Sigmoid colon (tissue), 7 donors: ENCODE data around the gene EML4. TPM values are rescaled to one million over a fixed set of nuclear protein-coding genes. Genes with fewer than 3 reads are reported as not detected.

Experiments used
- DNase-seq: peaks from one replicate; pipeline ENCODE4 v3.0.0-alpha.2; 2019
- H3K27ac ChIP-seq, 4 donors: fragments of 200-600 bp; sonication (generic); one replicate each; pipeline ENCODE4 v1.5.1; 2016 to 2019; ENCODE audit warnings: mild to moderate bottlenecking in 1 of 4
- H3K27me3 ChIP-seq, 3 donors: fragments of 200-600 bp; sonication (generic); one replicate each; pipeline ENCODE4 v1.5.1; 2019; ENCODE audit warnings: mild to moderate bottlenecking in 1 of 3
- H3K36me3 ChIP-seq, 4 donors: fragments of 200-600 bp; sonication (generic); one replicate each; pipeline ENCODE4 v1.5.1; 2016 to 2019
- H3K4me1 ChIP-seq, 4 donors: fragments of 200-600 bp; sonication (generic); one replicate each; pipeline ENCODE4 v1.5.1; 2017 to 2019
- H3K4me3 ChIP-seq, 4 donors: fragments of 200-600 bp; sonication (generic); one replicate each; pipeline ENCODE4 v1.5.1; 2017 to 2019; ENCODE audit warnings: mild to moderate bottlenecking in 2 of 4, moderate library complexity in 1 of 4
- H3K9me3 ChIP-seq, 4 donors: fragments of 200-600 bp in 3 of 4; sonication (generic) in 3 of 4; one replicate each; pipeline versions ENCODE4 v1.5.1 to v1.6.1; 2013 to 2019
- EP300 ChIP-seq, 4 donors: sonication (generic); formaldehyde crosslinking; IDR thresholded peaks; one replicate each; pipeline ENCODE4 v1.6.1; 2017; ENCODE audit warnings: antibody characterized with exemption in 4 of 4
- POLR2A ChIP-seq, 2 donors: fragments of 450-650 bp; IDR thresholded peaks; one replicate each; pipeline ENCODE4 v1.6.1; 2016; ENCODE audit warnings: antibody characterized with exemption in 2 of 2, mild to moderate bottlenecking in 2 of 2, moderate library complexity in 2 of 2
- POLR2AphosphoS5 ChIP-seq, 4 donors: sonication (generic); formaldehyde crosslinking; IDR thresholded peaks; one replicate each; pipeline ENCODE4 v1.6.1; 2017; ENCODE audit warnings: antibody characterized with exemption in 4 of 4
- WGBS, 2 donors: extraction: QIAGEN DNeasy Blood & Tissue Kit; methylation state at CpG; one replicate each; pipeline ENCODE4 v1.1.7; 2013; 5-methylcytosine and 5-hydroxymethylcytosine counted together
- intact Hi-C: fragments of 100-400 bp; cut with DNase I; formaldehyde crosslinking; loops from one replicate; pipeline ENCODE4 v1.15.1; 2023
- polyA plus RNA-seq, 3 donors: library from polyadenylated mRNA; stranded (reverse); fragments of 200-250 nt; gene quantifications; one replicate each; pipeline ENCODE4 v1.2.3, GENCODE V29; 2013
- total RNA-seq, 4 donors: library from RNA; depleted of rRNA; stranded (reverse); fragments of >200 nt; gene quantifications; one replicate each; pipeline ENCODE4 v1.1.0, GENCODE V29; 2016
- TF ChIP-seq, protein P1 (sequence below), 4 experiments: fragments of 450-650 bp in 3 of 4; fragments of 200-600 bp in 1 of 4; IDR thresholded peaks; one replicate each; pipeline ENCODE4 v1.5.1; 2016 to 2019; ENCODE audit warnings: antibody characterized with exemption in 4 of 4, mild to moderate bottlenecking in 3 of 4, moderate library complexity in 2 of 4
- donor health status: healthy with polysubstance abuse.
- donor health status: Bipolar disorder and iron deficiency.
- donor health status: healthy.

Gene EML4
- total and polyA plus RNA-seq, 7 donors, result 16.1 to 27.8 (median 17.8) TPM

DNA sequence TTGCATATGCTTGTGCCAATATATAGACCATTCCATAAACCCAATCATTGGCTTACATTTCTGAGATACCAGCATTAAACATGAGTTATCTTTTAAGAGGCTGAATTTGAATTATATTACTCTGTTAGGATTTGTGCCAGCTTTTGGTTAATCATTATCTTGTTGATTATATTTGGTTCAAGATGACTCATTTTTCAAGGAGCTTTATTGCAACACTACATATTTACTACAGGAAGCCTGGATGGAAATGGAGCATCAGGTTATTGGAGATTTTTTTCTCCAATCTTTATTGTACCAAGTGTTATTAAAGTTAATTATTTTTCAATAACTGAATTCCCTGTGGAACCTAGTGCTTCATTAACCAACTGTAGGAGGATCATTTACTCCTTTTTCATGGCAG lies 26.4 kb downstream of the EML4 start:
- no peak overlapping the region for H3K27ac ChIP-seq
- DNase-seq, result no peak
- intact Hi-C loops, result no loop called here

DNA sequence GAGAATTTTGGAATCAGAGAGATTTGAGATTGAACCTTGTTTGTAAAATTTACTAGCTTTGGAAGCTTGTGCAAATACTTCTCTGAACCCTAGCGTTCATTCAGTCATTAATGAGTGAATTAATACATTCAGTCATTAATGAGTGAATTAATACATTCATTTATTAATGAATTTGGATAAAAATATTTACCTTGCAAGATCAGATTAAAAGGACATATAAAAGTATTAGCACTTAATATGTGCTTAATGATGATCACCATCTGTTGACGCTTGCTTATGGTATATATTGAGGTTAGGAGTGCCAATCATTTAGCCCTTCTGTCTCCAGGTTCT lies 26.9 kb downstream of the EML4 start:
- Histone ChIP-seq H3K9me3 (no peaks in the 10 kb centered on the region), H3K36me3 (no peaks in the 10 kb centered on the region), H3K27ac (no peak overlapping the region), H3K4me3 (no peak overlapping the region), H3K4me1 (peaks cover 0 to 32% (median 17%) of the 10 kb centered on the region in 4 donors), H3K27me3 (no peaks in the 10 kb centered on the region)
- WGBS, 2 donors, result 53 to 84% methylated on average over 2 of the region's 2 CpGs
- intact Hi-C loops, result no loop called here
- DNase-seq, result no peak
- TF ChIP-seq POLR2AphosphoS5 (IDR thresholded peaks at IDR 0.05), result no peak
- no peak for TF ChIP-seq POLR2A (IDR thresholded peaks at IDR 0.05)
- TF ChIP-seq, protein P1, sequence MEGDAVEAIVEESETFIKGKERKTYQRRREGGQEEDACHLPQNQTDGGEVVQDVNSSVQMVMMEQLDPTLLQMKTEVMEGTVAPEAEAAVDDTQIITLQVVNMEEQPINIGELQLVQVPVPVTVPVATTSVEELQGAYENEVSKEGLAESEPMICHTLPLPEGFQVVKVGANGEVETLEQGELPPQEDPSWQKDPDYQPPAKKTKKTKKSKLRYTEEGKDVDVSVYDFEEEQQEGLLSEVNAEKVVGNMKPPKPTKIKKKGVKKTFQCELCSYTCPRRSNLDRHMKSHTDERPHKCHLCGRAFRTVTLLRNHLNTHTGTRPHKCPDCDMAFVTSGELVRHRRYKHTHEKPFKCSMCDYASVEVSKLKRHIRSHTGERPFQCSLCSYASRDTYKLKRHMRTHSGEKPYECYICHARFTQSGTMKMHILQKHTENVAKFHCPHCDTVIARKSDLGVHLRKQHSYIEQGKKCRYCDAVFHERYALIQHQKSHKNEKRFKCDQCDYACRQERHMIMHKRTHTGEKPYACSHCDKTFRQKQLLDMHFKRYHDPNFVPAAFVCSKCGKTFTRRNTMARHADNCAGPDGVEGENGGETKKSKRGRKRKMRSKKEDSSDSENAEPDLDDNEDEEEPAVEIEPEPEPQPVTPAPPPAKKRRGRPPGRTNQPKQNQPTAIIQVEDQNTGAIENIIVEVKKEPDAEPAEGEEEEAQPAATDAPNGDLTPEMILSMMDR (IDR thresholded peaks at IDR 0.05), result no peak
- no peak for TF ChIP-seq EP300 (IDR thresholded peaks at IDR 0.05)

More for the DNA sequence above, 26.4 kb downstream of the EML4 start:
- TF ChIP-seq, protein P1 (IDR thresholded peaks at IDR 0.05), result no peak
- TF ChIP-seq POLR2A (IDR thresholded peaks at IDR 0.05) (no peak), EP300 (IDR thresholded peaks at IDR 0.05) (no peak), POLR2AphosphoS5 (IDR thresholded peaks at IDR 0.05) (no peak)
- peaks cover 0 to 27% (median 15%) of the 10 kb centered on the region in 4 donors for H3K4me1 ChIP-seq
- no peak overlapping the region for H3K4me3 ChIP-seq
- H3K9me3 ChIP-seq, result no peaks in the 10 kb centered on the region
- H3K36me3 ChIP-seq, result no peaks in the 10 kb centered on the region
- no peaks in the 10 kb centered on the region for H3K27me3 ChIP-seq

DNA sequence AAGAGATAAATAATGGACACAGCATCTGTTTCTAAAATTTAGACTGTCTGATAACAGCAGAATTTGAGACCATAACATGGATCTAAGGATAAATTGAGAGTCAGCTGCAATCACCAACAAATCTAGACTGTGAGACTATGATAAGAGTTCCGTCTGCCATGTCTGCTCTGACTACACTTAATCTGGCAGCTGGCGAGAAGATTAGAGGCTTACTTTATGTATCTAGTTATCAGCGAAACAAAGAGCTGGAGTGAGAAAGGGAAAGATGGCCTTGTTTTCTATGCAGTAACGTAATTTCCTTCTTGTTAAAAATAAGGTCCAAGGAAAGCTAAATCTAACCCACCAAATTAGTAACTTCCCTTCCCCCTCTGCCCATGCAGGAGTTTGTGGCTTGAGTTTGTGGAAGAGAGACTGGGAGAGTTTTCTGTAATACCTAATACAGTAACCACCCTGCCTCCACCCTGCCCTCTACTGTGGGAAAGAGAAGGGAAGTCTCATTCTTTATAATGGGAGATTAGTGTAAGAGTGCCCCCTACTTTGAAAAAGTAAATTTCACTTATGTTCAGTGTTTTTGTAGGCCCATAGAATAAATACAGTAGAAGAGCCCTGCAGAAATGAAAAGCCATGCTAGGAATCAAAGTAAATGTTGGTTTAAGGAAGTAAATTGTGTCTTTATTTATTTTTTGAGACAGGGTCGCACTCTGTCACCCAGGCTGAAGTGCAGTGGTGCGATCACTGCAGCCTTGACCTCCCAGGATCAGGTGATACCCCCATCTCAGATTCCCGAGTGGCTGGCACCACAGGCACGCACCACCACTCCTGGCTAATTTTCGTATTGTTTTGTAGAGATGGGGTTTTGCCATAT lies 27.5 kb downstream of the EML4 start:
- Histone ChIP-seq H3K27ac (no peak overlapping the region), H3K9me3 (no peaks in the 10 kb centered on the region), H3K4me3 (no peak overlapping the region), H3K36me3 (no peaks in the 10 kb centered on the region), H3K27me3 (no peaks in the 10 kb centered on the region), H3K4me1 (peaks cover 0 to 33% (median 17%) of the 10 kb centered on the region in 4 donors)
- WGBS, 2 donors, result 50 to 75% methylated on average over 9 of the region's 9 CpGs
- TF ChIP-seq POLR2A (IDR thresholded peaks at IDR 0.05), result no peak
- TF ChIP-seq, protein P1 (IDR thresholded peaks at IDR 0.05), result peak in 3 of 4 experiments; percentile 31 to 40 (median 35)
- intact Hi-C loops, result no loop called here
- no peak for DNase-seq

DNA sequence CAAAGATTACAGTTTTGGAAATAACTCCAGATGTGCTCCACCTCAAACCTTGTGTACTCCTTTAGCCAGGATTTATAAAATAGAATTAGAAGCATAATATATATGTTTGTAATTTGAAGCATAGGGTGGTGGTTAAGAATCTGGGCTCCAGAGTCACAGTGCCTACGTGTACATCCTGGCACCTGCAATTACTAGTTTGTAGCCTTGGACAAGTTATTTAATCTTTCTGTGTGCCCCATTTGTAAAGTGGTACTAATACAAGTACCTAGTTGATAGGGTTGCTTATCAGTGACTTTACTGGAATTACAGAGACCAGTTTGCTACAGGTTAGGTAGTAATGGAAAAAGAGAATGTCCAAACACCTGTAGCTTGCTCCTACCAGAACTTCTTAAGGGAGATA lies 28.6 kb downstream of the EML4 start:
- H3K27me3 ChIP-seq, result no peaks in the 10 kb centered on the region
- no peak overlapping the region for H3K27ac ChIP-seq
- no peaks in the 10 kb centered on the region for H3K36me3 ChIP-seq
- 55 to 86% methylated on average over 1 of the region's 1 CpG for WGBS, 2 donors
- H3K4me1 ChIP-seq, result peaks cover 0 to 38% (median 17%) of the 10 kb centered on the region in 4 donors
- no peak for DNase-seq
- intact Hi-C loops, result no loop called here
- TF ChIP-seq POLR2AphosphoS5 (IDR thresholded peaks at IDR 0.05) (no peak), EP300 (IDR thresholded peaks at IDR 0.05) (no peak), POLR2A (IDR thresholded peaks at IDR 0.05) (no peak)
- TF ChIP-seq, protein P1 (IDR thresholded peaks at IDR 0.05), result no peak
- no peaks in the 10 kb centered on the region for H3K9me3 ChIP-seq
- H3K4me3 ChIP-seq, result no peak overlapping the region

DNA sequence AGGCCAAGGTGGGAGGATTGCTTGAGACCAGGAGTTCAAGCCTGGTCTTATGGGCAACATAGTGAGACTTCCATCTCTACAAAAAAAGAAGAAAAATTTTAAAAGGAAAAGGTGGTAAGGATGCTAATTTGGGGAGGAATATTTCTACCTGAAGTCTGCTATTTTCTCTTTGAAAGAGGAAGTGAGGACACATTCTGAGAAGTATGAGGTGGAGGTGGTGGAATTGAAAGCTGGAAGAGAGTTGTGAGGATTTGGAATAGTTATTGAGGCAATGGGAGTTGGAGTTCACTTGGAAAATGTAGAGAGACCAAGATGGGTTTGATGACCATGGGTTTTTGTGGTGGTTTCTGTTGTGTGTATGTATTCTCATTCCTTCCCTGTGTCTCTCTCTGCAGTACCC lies 29.3 kb downstream of the EML4 start:
- peaks cover 0 to 32% (median 13%) of the 10 kb centered on the region in 4 donors for H3K4me1 ChIP-seq
- intact Hi-C loops, result no loop called here

More for the DNA sequence above, 29.3 kb downstream of the EML4 start:
- H3K9me3 ChIP-seq, result no peaks in the 10 kb centered on the region
- no peak overlapping the region for H3K27ac ChIP-seq
- H3K4me3 ChIP-seq, result no peak overlapping the region
- H3K27me3 ChIP-seq, result no peaks in the 10 kb centered on the region
- TF ChIP-seq, protein P1 (IDR thresholded peaks at IDR 0.05), result no peak
- TF ChIP-seq POLR2AphosphoS5 (IDR thresholded peaks at IDR 0.05) (no peak), POLR2A (IDR thresholded peaks at IDR 0.05) (no peak), EP300 (IDR thresholded peaks at IDR 0.05) (no peak)
- no peak for DNase-seq
- H3K36me3 ChIP-seq, result no peaks in the 10 kb centered on the region
